ENCODE results near the gene CLGN.

DNA sequence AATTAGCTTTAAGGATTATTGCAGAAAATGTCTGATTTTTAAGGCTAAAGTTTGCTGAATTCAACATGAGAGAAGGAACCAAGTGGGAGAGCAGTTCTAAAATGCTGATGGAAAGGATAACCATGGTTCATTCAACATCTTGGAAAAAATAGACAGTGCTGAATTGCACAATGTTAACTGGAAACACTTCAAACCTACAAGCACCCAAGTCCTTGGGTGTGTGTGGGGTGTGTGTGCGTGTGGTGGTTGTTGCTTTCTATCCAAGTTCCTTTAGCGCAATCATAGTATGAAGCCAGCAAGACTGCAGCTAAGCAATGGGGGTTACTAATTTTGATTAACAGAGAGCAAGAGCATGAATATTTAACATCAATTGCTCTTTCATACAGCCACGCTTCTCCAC, 83.3 kb downstream of the CLGN start:
- TF ChIP-seq, protein P1, sequence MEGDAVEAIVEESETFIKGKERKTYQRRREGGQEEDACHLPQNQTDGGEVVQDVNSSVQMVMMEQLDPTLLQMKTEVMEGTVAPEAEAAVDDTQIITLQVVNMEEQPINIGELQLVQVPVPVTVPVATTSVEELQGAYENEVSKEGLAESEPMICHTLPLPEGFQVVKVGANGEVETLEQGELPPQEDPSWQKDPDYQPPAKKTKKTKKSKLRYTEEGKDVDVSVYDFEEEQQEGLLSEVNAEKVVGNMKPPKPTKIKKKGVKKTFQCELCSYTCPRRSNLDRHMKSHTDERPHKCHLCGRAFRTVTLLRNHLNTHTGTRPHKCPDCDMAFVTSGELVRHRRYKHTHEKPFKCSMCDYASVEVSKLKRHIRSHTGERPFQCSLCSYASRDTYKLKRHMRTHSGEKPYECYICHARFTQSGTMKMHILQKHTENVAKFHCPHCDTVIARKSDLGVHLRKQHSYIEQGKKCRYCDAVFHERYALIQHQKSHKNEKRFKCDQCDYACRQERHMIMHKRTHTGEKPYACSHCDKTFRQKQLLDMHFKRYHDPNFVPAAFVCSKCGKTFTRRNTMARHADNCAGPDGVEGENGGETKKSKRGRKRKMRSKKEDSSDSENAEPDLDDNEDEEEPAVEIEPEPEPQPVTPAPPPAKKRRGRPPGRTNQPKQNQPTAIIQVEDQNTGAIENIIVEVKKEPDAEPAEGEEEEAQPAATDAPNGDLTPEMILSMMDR (IDR thresholded peaks at IDR 0.05), result no peak
- TF ChIP-seq POLR2A (IDR thresholded peaks at IDR 0.05), result no peak

Data from right lobe of liver (tissue), 4 donors.